ENCODE measurements around the gene TMEM126B.
A peak's percentile ranks its signal among the peaks of the same experiment; 100 is the strongest.
"Not testable (repeated sequence)": the region's sequence is repeated elsewhere in the genome, so short reads cannot be mapped to it uniquely, and the experiment has no call there.

TMEM126B gene

DNA sequence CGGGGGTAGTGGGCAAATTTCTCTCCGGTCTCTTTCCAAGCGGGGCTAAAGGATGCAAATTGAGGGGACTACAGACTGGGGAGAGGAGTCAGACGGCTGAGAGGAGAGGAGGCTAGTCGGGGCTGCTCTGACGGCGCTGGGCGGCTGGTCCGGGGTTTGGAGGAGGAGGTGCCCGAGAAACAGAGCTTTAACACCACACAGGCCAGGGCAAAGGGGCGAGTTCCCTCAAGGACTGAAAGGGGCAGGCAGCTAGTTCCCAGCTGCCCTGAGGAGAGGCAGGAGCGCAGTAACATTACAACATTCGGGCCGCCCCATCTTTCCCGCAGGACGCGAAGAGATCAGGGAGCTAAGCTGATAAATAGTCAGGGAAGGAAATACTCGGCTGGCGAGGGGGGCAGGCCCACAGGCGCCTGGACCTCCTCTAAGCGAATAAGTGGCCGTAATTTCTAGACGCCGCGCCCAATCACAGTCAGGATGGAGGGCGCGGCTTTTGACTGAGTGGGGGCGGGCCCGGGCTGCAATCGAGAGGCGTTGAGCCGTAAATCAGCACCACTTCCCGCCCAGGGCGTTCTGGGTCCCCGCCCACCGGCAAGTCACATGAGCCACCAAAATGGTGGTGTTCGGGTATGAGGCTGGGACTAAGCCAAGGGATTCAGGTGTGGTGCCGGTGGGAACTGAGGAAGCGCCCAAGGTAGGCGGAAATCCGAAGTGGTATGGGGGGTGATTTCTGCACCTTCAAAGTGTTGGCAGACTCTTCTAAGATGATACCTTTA lies at the start of gene TMEM126B:
TSS of gene TMEM126B (plus strand) at position 596 of the 773 bp plus-strand sequence. CDS start at position 611, 15 bp downstream.
- DNase-seq (ENCODE audit: low read depth): peak; percentile 88

DNA sequence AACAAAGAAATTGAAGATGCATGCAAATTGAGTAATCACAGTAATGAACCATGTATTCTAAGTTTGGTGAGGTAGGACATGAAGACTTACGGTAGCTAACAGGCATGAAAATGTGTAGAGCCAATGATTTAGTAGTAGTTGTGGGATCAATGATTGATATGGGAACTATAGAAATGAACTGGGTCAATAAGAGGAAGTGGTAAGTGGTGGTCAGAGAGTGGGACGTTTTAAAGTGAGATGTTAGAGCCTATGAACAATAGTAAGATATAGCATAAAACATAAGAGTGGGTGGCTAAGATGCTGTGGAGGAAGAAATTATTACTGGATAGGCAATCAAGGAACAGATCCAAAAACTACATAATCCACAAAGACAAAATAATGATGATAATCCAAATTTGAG lies 46.3 kb upstream of the TMEM126B start:
- no peak for DNase-seq (ENCODE audit: low read depth)

- no peak for DNase-seq (ENCODE audit: low read depth)
Measured at GRCh38 chr11:85589373-85589772, 39.0 kb upstream of the TMEM126B start.

DNA sequence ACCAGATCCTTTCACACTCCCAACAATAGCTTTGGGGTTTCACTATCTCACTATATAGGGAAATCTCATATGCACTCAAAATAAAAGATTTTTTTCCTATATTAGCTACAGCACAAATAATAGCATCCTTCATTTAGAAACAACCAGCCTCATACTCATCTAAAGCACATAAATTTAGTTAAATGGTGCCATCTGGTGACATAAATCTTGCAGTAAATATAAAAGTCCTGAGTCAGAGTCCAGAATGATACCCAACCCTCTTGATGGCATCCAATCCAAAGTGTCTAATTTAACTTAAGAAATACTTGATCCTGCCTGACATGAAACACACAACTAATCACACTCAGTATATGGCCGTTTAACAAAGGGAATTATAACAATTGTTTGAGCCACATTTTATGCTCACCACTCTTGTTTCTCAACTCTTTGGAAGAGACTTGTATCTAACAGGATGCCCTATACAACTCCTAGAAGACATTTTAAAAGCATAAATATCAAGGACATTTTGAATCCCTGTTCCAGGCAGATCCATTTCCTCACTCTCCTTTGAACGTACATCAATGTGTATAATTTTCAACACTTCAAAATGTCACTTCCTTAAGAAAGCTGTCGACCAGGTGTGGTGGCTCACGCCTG lies 37.4 kb upstream of the TMEM126B start:
- DNase-seq (ENCODE audit: low read depth): peak; percentile 13

DNA sequence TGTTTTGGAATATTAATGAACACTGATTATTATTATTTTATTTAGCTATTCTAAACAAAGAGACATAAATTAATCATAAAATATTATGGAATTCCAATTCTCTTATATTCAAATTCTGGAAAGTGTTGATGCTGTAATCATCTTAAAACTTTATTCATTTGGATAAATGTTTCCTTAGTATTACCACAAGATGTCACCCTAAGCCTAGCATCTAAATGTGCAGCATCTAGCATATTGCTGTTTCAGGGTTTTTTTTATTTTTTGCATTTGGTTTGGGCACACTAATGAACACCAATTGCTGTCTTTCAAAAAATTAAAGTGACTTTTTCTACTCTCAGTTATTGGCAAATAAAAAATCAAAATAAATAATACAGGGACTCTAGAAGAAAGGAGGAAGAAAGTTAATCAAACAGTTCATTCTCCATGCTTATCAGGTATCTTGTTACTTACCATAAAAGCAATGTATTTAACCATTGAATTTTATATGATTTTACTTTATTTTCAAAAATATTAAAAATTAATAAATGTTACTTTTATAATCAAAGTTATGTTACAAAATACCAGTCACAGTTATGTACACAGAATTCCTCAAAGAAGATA lies 33.0 kb upstream of the TMEM126B start:
- DNase-seq (ENCODE audit: low read depth): peak; percentile 9

DNA sequence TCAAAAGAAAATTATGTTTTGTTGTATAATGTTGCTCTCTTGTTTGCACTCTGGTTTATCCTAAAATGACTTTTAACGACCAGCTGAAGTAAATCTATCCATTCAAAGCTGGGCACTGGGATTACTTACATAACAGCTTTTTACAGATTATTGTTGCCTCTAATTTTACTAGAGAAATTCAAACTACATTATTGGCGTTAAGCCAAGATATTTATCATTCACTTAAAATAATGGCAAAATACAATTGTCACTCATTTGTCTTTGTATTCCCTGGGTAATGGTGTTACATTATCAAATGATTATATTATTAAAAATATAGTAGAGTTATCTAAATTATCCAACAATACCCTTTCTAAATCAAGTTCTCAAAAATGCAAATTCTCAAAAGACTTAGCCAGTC lies 31.5 kb upstream of the TMEM126B start:
- DNase-seq (ENCODE audit: low read depth): no peak

DNA sequence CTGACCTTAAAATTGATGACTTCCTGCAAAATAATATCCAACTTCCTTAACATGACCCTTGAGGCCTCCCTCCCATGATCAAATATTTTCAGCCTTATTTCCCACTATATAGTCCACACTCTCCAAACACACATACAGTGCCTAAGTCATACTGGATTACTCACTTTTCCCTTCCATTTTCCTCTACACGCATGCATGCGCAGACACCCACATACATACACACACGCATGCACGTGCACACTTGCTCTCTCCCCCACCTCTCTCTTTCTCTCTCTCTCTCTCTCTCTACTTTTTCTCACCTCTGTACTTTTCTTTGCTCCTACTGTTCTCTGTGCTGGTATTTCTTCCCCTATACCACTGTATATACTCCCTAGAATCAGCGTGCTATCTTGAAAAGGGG lies 29.3 kb upstream of the TMEM126B start:
- DNase-seq (ENCODE audit: low read depth): no peak

GRCh38 chr11:85602526-85603213 lies 25.7 kb upstream of the TMEM126B start:
- DNase-seq (ENCODE audit: low read depth): no peak

DNA sequence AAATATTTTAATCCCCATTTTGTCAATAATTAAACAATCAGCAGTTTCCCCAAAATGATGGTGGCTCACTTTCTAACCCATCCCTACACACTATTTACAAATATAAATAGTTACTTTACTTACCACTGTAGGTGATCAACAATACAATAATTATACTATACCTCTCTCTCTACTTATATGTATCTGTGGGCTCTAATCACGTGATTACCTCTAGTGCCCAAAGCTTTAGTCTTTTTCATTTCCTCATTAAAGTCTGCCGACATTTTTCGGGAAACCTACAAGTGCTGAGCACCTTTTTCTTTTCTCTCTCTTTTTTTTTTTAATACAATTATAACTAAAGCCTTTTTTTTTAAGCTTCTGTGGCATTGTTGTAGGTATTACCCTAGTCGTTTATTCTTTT lies 25.2 kb upstream of the TMEM126B start:
- no peak for DNase-seq (ENCODE audit: low read depth)

- not testable (repeated sequence) for DNase-seq (ENCODE audit: low read depth)
Measured at GRCh38 chr11:85606237-85606636, 22.2 kb upstream of the TMEM126B start.

GRCh38 chr11:85608621-85609020 lies 19.8 kb upstream of the TMEM126B start:
- DNase-seq (ENCODE audit: low read depth): not testable (repeated sequence)

- DNase-seq (ENCODE audit: low read depth): not testable (repeated sequence)
Measured at GRCh38 chr11:85609286-85609685, 19.1 kb upstream of the TMEM126B start.

DNA sequence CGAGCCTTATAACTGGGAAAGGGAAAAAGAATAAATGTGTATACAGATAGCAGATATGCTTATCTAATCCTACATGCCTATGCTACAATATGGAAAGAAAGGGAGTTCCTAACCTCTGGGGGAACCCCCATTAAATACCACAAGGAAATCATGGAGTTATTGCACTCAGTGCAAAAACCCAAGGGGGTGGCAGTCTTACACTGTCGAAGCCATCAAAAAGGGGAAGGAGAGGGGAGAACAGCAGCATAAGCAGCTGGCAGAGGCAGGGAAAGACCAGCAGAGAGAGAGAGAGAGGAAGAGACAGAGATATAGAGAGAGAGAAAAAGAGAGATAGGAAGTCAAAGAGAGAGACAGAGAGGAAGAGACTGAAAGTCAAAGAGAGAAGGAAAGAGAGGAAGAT lies 16.8 kb upstream of the TMEM126B start:
- DNase-seq (ENCODE audit: low read depth): not testable (repeated sequence)

GRCh38 chr11:85619499-85619898 lies 8.9 kb upstream of the TMEM126B start:
- DNase-seq (ENCODE audit: low read depth): no peak

- DNase-seq (ENCODE audit: low read depth): no peak
Measured at GRCh38 chr11:85620256-85620655, 8.1 kb upstream of the TMEM126B start.

DNA sequence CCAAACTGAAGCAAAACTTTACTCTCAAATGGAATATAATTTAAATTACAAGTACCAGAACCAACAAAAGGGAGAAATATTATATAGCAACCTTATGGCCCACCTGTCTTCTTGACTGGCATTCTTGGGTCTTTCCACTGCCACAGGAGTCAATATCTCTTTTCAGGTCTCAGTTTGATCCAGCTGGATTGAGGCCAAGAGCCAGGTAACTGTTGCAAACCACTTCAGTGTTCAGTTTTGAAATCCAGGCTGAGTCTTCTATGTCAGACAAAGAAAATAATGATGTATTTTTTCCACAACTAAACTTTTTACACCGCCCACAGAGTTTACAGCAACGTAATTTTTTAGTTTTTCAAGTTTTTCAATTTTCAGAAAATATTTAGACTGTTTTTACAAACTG lies 1.9 kb upstream of the TMEM126B start:
- DNase-seq (ENCODE audit: low read depth): no peak

DNA sequence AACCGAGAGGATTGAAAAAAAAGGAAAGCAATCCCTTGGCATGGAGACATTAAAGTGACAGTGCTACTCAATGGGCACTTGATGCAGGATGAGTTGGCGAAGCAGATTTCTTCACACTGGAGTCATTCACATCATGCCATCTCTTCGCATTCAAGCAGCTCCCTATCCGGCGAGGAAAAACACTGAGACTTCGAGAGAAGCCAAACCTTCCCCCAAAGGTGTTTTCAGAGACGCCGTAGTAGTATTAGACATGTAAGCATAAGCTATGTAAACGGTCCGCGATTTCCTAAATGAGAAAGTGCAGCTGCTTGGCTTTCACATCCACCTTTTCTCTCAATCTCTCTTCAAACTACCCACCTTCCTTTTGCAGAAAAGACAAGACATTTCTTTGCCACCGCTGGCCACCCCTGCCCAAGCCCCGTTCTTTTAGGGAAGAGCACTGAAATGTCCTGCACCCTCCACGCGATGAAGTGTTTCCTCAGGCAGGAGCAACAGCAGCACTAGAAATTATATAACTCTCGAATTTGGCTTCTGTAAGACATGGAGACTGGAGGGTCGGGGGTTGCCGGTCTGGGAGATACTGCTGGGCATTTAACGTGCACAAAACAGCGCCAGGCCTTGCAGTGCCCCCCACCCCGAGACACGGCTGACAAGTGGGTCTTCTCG lies 928 bp upstream of the TMEM126B start, which contains the start of gene DLG2:
TSS of gene DLG2 (minus strand) at position 13 of the 666 bp plus-strand sequence.
- no peak for DNase-seq (ENCODE audit: low read depth)

DNA sequence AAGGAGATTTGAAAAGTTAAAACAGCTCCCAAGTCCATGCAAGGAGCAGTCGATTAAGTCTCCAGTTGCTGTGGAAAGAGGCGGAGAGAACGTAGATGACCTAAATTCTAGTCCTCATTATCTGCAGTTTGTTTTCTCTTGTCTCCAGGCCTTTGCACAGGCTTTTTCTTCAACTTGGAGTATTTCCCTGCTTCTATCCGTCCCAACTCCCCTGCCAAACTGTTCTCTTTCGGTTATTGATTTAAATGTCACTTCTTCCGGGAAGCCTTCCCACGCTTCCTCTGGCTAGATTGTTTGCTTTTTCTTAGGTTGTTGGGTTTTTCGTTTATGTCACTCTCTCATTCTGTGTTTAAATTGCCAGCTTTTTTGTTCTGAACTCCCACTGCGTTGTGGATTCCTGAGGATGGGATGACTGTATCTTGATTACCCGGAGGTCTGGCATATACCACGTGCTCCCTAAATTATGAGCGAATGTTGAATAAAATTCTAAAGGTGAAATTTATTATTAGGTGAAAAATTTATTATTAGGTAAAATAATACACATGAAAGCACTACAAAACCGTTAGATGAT lies 463 bp downstream of the TMEM126B start:
- DNase-seq (ENCODE audit: low read depth): no peak

- no peak for DNase-seq (ENCODE audit: low read depth)
Measured at GRCh38 chr11:85634747-85635146, 6.4 kb downstream of the TMEM126B start.

DNA sequence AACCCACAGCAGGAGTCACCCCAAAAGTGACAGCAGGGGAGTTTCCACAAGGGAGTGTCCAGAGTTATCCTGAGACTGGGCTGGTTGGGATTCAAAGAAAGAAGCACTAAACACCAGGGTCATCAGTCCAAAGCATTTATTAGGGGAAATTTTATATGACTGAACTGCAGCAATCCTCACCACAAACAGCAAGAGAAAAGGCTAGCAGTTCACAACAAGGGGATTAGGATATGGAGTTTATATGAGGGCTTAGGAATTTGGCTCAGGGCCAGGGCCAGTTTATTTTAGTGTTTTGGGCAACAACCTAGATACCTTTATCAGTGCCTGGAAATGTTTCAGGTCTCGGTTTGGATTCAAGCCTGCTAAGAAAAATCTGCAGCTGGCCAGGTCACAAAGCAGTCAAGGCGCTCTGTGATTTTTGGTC lies 14.8 kb downstream of the TMEM126B start:
- no peak for DNase-seq (ENCODE audit: low read depth)

DNA sequence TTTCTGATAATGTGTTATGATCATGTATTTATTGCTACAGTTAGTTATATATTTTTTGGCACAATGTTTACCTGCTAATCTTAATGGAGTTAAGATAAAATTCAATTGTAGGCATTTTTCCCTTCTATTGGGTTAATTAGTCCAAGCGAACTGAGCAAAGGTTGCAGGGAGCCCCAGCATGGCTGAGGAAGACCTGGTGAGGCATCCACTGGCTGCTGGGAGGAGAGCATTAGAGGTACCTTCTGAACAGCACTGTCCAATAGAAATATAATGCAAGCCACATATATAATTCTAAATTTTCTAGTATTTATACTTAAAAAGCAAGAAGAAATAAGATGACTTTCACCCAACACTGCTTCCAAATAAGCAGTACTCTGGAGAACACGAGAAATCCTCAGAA lies 18.7 kb downstream of the TMEM126B start:
- DNase-seq (ENCODE audit: low read depth): no peak
